NCI-H226 (cell line): Measurements from ENCODE around the gene SLC35B2.

Experiments
- DNase-seq: peaks from one replicate; pipeline ENCODE4 v3.0.0-alpha.2; 2015

Gene SLC35B2

DNA sequence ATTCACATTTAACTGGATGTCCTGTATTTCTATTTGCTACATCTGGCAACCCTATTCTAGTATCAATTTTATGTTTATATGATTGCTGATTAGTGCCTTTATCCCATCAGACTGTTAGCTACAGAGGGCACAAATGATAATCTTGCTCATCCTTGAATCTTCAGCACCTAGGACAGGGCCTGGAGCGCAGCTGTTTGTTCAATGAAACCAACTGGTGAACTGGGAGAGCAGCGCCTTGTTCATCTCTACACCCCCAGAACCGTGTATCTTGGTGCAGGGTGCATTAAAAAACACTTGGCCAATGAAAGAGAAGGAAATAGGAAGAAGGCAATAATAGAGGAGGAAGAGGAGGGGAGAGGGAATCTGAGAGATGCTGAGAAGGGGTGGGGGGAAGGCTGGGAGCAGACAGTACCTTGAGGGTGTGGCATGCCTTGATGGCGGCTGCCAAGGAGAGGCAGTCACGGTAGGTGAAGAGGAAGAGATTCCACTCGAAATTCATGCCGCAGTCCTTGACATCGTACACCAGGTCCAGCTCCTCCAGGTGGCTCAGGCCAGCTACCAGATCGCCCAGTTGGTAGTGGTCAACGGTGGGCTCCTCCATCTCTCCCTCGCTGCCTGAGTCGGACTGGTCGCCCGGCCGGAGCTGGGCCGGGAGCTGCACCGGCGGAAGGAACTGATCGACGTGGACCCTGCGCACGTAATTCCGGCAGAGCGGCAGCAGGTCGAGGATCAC, 28.4 kb upstream of the SLC35B2 start:
- DNase-seq: no peak

DNA sequence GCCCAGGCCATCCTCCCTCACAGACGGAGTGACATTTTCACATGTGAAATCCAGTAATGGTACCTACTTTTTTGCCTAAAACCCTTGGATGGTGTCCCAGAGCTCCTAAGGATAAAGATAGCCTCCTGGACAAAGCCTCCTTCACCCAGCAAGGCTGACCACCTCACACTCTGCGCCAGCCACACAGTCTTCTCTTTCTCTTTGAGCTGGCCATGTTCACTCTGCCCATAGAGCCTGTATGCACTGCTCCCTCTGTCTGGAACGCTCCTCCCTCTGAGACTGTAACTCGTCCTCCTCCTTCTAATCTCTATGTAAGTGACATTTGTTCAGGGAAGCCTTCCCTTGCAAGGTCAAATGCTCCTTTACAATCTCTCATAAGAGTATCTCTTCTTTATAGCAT, 27.5 kb upstream of the SLC35B2 start:
- no peak for DNase-seq

DNA sequence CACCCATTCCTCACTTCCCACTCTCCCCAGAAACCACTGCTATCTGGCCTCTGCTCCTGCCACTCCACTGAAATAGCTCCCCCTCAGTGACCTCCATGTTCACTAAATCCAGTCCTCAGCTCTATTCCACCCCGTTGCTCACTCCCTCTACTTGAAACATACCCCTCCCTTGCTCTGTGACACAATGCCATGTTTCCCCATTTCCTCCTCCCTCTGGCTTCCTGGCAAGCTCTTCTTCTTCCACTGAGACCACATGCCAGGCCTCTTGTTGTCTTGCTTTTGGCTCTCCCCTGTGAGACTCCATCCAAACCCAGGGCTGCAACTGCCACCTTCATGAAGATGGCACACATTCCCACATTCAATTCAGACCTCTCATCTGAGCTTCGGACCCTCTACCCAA, 26.8 kb upstream of the SLC35B2 start:
- DNase-seq: no peak

DNA sequence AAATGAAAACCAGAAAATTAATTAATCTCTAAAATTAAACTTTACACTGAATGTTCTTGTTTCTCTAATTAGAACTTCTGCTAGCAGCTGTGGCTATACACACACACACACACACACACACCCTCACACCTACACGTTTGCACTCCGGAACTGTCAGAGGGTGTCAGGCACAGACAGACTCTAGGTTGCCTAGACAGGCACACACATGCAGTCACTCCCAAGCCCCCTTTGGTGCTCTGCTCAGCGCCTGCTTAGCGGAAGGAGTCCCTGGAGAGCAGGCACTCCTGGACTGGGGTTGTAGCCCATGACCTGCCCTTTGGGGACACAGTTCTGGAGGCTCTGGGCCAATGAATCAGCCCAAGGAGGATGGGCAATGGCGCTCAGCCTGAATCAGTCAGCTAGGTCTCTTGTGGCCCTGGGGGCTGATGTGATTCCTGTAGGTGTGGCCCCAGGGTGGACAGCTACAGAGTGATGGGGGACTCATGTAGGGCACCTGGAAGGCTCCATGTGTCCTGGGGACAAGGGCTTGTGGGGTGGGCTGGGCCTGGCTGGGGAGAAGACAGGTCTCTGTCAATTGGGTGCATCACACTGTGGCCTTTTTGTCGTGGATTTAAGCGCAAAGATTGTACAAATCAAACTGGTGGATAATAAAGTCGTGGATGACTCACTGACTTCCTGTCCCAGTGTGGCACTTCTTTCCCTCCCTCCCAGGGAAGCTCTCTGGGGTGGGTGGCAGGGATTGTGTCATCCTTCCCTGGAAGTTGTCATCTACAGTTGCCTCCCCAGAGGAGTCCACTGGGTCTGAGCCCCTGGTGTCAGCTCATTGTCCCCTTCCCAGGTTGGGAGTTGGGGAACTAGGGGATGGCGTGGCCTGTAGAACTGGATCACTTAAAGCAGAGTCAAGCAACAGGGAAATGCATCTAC, 21.7 kb upstream of the SLC35B2 start:
- DNase-seq: no peak

DNA sequence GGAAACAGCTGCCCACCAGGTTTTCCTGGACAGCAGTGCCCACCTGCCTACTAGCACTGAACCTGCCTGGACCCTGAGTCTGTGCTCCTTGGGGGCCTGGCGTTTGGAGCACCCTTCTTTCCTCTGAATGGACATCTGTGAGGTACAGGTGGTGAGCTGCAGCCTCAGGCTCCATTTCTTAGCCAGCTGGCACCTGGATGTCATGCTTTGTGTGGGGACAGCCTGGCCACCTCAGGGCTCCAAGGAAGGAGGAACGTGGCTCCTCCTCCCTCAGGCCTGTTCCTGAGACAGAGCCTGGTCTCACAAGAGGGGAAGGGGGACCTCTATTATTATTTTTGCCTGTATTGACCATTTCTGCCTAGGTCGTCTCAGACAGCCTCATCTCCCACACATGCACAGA, 21.0 kb upstream of the SLC35B2 start:
- no peak for DNase-seq

DNA sequence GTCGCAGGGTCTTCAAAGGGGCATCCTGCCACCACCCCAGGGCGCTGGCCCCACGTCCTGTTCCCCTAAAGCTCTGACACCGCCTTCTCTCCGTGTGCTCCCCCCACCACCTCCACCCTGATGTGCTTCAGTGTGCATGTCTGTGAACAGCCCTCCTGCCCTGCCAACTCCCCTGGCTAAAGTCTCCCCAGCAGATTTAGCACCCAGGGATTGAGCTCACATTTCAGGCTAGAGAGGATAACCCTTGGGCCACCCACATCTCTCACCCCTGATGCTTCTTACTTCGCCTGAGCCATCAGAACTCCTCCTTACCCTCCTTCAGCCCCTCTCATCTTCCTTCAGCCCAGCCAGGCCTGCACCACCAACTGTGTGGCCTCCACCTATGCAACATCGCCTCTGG, 20.4 kb upstream of the SLC35B2 start:
- DNase-seq: no peak

DNA sequence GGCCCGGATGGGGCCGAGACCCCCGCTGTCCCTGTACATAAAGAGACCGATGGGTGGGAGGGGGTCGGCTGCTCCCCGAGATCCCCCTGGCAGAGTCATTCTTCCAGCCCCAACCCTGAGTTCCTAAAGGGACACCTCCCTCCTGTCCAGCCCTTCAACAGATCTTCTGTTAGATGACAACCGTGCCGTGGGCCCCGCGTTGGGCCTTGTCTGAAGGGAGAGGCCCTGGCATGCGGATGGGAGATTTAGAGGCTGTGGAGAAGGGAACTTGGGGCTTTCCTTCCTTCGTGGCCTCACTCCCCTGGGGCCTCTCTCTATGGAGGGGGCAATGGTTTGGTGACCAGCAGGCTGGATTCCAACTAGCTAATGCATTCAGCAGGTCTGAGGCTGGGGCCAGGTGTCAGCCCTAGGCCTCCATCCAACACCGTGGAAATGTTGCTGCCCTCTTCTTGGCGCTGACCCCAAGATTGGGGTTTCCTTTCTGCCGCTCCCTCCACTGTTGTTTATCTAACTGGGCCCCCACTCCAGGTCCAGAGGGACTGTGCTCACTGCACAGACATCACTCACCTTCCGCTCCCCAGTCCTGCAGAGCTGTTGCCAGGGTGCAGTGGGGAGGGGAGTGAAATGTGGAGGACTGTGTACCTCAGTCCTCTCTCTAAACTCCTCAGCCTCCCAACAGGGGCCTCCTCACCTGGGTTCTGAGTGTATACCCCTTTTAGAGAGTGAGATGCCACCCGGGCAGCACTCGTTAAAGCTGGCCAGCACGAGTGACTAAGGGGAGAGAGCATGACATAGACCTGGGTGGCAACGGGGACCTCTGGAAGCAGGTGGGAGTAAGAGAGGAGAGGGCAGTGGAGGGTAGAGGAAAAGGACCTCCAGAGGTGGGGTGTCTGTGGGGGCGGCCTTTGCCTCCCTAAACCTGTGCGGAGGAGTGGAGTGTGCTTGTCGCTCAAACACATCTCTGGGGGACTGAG, 19.6 kb upstream of the SLC35B2 start:
- no peak for DNase-seq

DNA sequence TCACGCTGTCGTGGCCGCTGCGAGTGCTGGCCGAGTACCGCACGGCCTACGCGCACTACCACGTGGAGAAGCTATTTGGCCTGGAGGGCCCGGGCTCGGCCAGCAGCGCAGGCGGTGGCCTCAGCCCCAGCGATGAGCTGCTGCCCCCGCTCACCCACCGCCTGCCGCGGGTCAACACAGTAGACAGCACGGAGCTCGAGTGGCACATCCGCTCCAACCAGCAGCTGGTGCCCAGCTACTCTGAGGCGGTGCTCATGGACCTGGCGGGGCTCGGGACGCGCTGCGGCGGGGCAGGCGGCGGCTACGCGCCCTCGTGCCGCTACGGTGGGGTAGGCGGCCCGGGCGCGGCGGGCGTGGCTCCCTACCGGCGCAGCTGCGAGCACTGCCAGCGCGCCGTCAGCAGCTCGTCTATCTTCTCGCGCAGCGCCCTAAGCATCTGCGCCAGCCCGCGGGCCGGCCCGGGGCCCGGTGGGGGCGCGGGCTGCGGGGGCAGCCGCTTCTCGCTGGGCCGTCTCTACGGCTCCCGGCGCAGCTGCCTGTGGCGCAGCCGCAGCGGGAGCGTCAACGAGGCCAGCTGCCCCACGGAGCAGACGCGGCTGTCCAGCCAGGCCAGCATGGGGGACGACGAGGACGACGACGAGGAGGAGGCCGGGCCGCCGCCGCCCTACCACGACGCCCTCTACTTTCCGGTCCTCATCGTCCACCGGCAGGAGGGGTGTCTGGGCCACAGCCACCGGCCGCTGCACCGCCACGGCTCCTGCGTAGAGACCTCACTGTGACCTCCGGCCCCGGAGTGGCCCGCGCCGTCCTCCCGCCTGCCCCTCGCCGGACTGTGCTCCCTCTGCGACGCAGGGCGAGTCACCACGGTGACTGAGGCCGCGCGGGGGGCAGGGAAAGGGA, 18.7 kb upstream of the SLC35B2 start:
- no peak for DNase-seq

DNA sequence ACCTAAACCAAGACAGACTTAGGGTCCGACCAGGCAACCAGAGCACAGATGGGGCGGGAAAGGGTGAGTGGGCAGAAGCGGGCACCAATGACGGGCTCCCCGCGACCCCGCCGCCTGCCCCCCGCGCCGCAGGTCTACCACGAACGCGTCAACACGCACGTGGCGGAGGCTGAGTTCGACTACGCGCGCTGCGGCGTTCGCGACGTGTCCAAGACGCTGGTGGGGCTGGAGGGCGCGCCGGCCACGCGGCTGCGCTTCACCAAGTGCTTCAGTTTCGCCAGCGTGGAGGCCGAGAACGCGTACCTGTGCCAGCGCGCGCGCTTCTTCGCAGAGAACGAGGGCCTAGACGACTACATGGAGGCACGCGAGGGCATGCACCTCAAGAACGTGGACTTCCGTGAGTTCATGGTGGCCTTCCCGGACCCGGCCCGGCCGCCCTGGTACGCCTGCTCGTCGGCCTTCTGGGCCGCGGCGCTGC, 18.0 kb upstream of the SLC35B2 start:
- DNase-seq: no peak

DNA sequence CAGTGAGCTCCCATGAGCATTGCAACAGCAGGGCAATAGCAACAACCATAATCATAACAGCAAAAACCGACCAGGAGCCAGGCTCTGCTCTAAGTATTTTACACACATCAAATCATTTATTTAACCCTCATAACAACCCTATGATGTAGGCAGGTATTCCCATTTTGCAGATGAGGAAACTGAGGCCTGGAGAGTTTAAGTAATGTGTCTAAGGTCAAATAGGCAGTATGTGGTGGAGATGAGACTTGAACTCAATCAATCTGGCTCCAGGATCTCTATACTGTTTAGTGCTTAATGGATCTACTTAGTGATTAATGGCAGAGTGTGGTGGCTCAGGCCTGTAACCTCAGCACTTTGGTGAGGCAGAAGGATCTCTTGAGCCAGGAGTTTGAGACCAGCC, 16.3 kb upstream of the SLC35B2 start:
- DNase-seq: no peak

DNA sequence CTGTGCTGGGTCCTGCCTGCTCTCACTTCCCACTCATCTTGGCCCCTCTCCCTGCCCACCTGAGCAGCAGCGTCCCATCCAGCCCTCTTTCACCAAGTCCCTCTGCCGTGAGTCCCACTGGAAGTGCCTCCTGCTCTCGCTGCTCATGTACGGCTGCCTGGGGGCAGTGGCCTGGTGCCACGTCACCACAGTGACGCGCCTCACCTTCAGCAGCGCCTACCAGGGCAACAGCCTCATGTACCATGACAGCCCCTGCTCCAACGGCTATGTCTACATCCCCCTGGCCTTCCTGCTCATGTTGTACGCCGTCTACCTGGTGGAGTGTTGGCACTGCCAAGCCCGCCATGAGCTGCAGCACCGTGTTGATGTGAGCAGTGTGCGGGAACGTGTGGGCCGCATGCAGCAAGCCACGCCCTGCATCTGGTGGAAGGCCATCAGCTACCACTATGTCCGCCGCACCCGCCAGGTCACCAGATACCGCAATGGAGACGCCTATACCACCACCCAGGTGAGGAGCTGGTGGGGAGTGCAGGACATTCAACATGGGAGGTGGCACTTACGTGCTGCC, 15.8 kb upstream of the SLC35B2 start:
- no peak for DNase-seq

DNA sequence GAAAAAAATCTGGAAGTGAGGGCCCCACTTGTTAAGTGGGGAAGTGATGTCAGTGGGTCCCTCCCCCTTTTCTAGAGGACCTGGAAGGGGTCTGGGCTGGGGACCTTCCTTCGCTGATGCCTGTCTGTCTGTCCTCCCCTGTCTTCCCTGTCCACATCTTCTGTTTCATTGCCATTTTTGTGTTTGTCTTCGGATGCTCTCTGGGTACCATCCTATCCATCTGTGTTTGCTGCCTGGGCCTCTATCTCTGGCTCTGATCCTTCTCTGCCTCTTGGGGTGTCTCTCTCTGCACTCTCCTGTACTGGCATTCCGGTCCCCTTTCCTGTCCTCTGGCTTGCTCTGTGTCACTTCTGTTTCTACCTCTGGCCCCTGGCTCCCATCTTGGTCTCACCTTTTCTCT, 15.2 kb upstream of the SLC35B2 start:
- no peak for DNase-seq

DNA sequence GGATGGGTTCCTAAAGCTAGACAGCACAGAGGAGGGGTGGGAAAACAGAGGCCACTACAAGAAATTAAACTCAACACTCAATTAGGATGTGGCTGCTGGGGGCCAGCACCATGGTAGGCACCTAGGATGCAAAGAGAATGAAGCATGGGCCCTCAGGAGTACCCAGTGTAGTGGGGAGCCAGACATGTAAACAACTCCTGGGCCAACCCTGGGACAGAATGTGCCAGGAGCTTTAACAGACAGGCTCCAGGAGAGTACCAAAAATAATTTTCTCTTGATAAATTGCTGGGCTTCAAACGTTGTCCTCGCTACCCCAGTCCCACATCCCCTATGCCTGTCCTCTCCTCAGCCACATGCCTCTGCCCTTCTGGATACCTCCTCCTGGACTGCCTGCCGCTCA, 14.6 kb upstream of the SLC35B2 start:
- no peak for DNase-seq

DNA sequence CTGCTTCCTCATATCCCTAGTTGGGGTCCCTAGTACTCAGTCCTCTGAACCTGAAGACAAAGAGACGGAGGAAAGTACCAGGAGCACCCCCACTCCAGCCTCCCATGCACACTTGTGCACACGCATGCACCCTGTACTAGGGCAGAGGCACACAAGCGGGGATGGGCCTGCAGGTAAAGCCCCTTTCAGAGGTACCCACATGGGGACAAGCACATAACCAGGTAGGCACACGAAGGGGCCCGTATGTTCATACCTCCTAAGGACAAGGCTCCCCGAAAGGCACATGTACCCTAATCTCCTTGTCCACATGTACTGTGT, 14.0 kb upstream of the SLC35B2 start:
- DNase-seq: no peak

DNA sequence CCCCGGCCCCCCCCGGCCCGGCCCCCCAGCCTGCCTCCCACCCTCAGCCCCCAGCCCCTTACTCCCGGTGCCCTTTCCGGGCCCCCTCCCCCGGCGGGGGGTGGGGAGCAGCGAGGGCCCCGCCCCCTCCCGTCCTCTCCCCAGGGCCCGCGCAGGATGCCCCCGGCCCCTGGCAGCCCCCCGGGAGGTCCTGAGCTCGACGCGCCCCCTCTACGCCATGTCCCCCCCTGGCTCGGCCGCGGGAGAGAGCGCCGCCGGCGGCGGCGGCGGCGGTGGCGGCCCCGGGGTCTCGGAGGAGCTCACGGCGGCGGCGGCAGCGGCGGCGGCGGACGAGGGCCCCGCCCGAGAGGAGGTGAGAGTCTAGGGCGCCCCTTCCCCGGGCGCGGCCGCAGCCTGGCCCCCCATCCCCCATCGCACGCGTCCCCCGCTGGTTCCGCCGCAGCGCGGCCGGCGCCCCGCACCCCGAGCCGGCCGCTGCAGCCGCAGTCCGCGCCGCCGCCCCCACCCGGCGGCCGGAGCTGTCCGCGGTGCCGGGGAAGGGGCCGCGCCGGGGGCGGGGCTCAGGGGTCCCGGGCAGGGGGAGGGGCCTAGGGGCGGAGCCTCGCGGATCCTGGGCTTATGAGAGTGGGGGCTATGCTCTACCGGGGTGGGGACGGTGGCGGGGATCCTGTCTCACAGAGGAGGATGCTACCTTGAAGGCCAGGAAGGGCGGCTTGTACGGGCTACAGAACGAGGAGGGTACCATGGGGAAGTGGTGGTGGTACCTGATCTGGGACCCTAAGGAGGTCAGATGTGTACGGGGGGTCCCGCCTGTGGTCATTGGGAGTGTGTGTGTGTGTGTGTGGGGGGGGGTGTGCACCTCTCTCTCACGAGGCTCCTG, 13.4 kb upstream of the SLC35B2 start:
- DNase-seq: no peak

DNA sequence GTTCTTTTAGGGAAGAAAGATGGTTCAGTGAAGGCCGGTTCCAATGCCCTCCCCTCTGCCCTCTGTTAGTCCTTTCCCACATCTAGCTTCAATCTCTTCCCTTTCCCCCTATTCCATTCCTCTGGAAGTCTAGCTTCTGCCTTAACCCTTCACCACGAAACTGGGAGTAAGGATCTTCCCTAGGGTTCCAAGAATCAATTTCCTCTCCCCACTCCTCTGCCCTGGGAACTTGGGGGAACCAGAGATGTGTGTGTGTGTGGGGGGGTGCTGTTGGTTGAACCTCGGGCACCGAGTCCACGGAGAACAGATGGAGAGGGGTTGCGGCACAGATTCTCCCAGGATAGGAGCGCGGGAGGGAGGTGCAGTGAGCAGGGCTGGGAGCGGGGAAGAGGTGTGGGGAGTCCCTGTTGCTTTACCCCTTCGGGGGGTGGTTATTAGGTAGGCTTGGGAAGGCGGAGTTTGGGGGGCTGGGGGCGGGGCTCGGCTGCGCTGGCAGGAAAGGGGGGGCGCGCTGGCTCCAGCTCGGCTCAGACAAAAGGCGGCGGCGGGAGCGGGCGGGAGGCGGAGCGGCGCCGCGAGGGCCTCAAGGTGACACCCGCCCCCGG, 12.7 kb upstream of the SLC35B2 start, which contains the start of gene TMEM151B:
TSS of gene TMEM151B (plus strand) at position 530 of the 605 bp plus-strand sequence. CDS start 293 bp downstream, outside the sequence.
- no peak for DNase-seq

DNA sequence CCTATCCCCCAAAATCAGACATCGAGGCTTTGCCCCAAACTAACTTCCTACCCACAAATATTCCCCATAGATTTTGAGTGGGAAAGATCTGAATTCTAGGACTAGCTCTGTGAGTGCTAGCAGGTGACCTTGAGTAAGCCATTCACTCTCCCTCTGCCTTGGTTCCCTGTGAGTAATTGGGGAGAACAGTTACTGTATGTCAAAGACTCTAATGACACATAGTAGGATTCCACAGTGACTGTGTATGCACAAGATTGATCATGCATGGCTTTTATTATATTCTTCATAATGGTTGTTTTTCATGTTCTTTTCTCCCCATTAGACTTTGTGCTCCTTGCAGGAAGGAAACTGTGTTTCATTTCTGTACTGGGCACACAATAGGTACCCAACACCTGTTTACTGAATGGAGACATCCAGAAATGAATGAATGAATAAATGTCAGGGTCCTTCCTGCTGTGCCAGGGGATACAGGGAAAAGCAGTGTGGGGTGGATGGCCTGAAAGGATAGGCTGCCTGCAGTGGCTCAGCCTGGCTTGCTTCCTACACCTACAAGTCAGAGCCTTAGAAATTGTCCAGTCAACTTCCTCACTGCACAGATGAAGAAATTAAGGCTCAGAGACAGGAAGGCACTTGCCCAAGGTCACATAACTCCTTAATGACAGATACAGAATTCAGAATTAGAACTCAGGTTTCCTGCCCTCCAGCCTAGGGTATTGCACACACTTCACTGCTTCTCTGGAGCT, 12.0 kb upstream of the SLC35B2 start:
- no peak for DNase-seq

DNA sequence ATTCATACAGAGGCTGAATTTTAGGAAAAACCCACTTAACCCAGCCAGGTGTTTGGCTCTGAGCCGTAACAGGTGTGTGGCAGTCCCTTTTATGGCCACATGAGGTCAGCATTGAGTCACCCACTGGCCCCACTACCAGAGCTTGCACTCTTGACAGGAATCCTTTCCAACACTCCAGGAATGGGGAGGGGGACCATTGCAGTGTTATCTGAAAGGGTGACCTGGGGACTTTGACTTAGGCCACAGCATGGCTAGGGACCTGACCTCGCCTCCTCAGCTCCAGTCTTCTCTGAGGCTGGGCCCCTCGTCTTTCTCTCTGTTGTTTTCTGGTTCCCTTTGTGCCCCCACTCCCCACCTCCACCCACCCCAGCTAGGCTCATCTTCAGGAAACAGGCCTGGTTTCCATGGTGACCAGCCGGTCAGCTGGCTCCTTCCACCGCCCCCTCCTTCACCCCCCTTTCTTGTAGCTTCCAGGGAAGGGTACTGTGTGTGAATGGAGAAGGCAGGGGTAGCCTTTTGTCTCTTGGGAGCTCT, 10.8 kb upstream of the SLC35B2 start:
- no peak for DNase-seq

DNA sequence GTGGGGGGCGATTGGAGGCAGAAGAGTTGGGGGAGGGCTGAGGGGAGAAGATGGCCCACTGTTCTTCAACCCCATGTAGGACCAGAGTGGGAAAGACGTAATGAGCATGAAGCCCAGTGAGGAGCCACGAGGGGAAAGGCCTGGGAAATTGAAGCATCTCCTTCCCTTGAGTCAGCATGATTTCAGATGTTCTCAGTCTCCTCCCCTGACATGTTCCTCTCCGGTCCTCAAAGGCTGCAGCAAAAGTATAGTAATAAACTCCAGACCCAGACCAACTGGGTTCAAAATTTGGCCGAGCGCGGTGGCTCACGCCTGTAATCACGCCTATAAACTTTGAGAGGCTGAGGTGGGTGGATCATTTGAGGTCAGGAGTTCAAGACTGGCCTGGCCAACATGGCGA, 9.9 kb upstream of the SLC35B2 start:
- DNase-seq: no peak
